Stimulated activated CD8-positive, alpha-beta memory T cell treated with anti-CD3 and anti-CD28 coated beads, Interleukin-7, amount 100 ng/mL, for 24 hours (primary cell): ENCODE results near the gene S100A11.
A peak's percentile ranks its signal among the peaks of the same experiment; 100 is the strongest.

Experiments
- DNase-seq: peaks from one replicate; pipeline ENCODE4 v3.0.0-alpha.2; 2020; ENCODE audit warnings: low read depth

Gene S100A11

DNA sequence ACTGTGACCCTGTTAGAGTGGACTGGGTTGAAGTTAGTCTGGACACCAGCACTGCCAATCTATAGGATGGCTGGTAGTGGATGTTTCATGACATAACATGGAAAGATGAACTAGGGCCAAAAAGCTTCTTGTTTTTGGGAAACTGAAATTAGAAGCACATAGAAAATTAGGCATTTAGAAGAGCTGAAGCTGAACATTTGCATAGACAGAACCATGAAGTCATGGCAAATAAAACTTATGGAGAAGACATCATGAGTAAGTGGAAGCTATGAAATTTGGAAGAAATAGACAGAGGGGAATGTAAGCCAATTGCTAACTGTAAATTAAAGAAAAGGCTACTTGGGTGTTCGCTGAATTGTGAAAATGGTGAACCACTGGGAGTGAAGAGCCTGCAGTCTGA lies 2.7 kb upstream of the S100A11 start:
- no peak for DNase-seq

DNA sequence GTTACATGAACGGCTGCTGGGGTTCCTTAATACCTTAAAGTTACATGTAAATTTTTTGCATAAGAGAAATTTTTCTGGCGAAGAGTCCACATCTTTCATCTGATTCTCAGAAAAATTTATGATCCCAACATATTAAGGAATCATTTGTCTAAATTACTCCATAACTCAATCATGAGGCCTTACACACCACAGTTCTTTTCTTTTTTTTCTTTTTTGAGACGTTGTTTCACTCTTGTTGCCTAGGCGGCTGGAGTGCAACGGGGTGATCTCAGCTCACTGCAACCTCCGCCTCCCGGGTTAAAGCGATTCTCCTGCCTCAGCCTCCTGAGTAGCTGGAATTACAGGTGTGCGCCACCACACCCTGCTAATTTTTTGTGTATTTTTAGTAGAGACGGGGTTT lies 2.1 kb upstream of the S100A11 start:
- no peak for DNase-seq

DNA sequence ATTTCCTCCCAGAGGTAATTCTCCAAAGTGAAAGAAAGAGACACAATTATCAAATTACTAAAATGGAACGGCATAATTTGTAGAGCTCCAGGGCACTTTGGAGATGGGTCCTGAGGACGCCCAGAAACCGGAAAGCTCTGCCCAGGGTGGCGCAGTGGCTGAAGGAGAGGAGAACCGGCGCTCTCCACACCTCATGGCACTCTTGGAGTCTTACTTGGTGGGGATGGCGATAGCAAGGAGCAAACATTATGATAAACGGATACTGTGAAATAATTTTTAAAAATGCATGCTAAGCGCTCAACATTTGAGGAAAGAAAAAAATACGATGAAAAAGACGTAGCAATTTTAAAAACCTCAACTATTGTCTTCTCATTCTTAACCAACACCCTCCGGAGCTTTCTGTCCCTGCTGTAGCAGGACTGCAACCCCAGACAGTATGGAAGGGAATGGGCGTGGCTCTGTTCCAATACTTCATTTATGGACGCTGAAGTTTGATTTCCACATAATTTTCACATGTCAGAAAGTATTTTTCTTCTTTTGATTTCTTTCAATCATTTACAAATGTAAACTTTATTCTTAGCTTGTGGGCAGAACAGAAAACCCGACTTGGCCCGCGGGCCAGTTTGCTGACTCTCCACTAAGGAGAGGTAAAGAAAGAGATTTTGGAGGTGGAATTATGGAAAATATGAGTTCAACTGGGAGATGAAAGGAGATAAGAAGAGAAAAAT lies 1.1 kb downstream of the S100A11 start:
- no peak for DNase-seq

DNA sequence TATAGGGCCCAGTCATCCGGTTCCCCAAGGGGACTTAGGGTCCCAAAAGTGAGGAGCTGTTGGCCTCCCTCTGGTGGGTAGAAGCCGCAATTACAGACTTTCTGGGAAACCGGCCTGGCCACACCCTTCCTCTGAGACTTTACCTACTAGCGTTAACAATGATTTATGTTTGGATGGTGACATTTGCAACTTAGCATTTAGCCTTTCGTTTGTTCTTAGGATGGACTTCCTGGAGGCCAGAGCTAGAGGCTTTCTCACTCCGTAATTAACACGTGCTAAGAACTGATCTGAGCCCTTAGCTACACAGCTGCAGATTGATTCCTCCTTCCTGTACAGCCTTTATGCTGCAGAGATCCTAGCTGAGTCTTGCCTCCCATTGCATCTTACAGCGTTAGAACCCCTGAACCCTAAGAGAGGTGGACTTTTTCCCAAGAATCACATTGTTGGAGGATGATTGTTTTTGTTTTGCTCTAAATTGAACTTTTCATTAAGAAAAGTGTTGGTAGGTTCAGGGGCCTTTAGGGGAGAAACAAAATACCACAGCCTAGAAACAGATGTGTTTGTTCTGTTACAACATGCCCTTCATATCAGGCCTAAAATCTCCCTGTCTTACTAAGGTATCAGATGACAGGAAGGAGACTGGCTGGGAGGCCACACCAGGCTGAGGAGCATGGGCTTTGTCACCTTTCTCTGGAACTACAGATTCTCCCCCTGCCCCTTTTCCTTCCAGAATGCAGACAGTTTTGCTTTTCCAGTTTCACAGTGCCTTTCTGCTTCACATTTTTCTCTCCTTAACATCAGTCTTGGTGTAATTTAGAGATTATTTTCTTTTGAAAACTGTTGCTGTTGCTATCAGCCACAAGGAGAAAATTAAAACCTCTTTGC lies 1.9 kb downstream of the S100A11 start:
- DNase-seq = peak; percentile 31

GRCh38 chr1:152034324-152034653 lies 2.5 kb downstream of the S100A11 start:
- no peak for DNase-seq

- no peak for DNase-seq
Observed at GRCh38 chr1:152029929-152030211, 6.9 kb downstream of the S100A11 start.

GRCh38 chr1:152029144-152029928 lies 7.5 kb downstream of the S100A11 start:
- no peak for DNase-seq

DNA sequence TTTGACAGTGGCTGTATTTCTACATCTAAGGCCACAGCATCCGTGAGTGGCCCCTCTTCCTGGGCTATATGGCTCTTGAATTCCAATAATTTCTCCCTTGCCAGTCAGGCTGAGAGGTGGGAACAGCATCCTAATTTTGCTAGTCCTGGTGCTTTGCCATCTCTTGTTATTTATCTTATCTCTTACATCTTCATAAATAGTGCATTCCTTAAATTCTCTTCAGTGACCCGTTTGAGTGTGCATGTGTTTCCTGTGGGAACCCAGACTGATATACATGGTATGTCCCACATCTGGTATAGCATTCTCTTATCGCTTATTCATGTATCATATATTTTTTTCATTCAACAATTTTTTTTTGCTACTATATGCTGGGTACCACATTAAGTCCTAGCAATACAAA lies 9.9 kb downstream of the S100A11 start:
- no peak for DNase-seq

DNA sequence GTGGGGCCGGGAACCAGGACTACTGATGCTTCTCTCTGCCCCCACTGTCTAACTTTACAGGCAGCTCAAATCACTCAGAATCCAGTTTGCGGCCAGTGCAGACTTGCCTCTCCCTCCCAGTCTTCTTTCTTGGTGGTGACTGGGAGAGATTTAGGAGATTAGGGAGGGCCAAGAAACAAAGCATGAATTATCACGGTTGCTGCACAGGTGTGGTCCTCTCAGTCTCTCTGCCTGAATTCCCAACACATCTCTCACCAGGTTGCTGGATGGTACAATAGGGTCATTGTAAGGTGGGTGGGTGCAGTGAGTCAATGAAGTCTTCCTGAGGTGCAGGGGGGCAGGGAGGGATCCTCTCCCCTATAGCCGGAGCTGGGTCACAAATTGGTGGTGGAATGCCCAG lies 12.6 kb downstream of the S100A11 start:
- no peak for DNase-seq

DNA sequence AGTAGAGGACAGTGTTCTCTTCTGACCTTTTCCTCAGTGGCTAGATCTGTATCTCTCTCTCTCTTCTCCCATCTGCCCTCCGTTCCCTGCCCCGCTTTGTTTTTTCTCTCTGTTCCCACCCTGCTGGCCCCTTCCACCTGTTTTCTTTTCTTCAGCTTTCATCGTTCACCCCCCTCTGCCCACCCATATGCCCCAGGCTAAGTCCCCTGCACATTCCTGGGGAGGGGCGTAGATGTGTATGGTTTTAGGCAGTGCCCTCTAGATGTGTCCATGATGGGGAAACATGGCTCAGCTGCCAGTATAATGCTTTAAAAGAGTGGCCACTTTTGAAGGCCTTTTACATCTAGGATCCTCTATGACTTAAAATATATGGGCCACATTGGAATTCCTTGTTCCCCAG lies 13.6 kb downstream of the S100A11 start:
- DNase-seq = no peak

- DNase-seq = no peak
Observed at GRCh38 chr1:152022474-152022873, 14.3 kb downstream of the S100A11 start.

DNA sequence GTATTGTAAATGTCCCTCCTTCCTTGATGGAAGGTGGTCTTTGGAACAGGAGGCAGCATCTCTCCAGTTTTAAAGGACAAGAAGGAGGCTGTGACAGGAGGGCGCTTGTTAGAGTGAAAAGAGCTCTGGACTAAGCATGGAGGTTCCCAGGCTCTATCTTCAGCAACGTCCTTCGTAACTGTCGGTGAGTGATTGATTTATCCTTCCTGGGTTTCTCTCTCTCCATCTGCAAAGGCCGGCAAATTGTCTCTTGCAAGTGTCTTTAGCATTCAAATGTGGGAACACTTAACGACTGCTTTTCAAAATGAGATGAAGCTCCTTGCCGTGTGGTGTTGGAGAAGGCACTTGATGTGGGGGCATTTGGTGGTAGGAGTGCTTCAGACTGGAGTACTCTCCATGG lies 15.2 kb downstream of the S100A11 start:
- no peak for DNase-seq

DNA sequence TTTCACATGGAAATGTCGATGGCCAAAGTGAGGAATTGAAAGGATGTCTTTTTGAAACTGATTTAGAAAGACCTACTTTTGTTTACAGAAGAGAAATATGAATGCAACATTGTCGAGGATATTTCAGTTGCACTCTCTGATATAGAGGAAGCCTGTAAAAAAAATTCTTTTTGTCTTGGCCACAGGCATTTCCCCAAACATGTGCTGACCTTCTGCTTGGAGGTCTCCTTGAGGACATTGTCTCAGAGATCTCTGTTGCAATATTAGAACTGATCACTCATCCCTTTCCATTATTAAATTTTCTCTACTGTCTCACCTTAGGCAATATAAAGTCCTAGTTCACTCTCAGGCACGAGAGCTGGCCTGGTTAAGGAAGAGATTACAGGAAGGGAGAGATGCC lies 16.0 kb downstream of the S100A11 start:
- no peak for DNase-seq

DNA sequence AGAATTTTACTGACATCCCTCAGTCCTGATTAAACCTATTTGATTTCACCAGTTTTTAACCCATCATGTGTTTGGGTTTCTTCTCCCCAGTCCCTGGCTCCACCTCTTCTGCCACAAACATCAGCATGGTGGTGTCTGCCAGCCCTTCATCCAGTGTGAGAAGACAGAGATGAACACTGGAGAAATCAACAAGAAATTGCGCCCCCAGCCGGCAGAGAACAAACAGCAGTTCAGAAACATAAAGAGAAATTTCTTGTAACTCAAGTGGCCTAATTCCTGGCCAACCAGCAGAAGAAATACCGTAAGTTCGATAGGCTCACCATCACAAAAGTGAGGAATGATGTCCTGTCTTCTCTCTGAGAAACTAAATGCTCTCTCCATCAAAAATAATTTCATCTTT lies 18.3 kb downstream of the S100A11 start:
- no peak for DNase-seq

GRCh38 chr1:152015766-152016165 lies 21.0 kb downstream of the S100A11 start:
- DNase-seq = no peak

DNA sequence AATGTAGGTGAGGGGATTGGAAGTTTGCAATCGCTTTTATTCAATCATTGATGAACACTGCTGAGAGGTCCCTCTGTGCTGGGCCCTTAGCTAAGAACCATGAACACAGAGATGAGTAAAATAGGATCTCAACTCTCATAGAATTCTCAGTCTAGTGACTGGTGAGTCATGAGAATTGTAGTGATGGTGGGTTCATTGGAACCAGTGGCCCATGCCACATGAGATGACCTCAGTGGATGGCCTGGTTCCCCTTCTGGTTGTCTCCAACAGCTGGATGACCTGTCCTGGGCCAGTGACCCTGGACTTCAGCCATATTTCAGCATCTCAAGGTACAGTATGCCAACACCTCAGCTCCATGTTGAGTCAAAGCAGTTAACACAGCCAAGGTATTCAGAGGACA lies 21.9 kb downstream of the S100A11 start:
- no peak for DNase-seq

- DNase-seq = no peak
Observed at GRCh38 chr1:152013664-152014237, 23.1 kb downstream of the S100A11 start.

DNA sequence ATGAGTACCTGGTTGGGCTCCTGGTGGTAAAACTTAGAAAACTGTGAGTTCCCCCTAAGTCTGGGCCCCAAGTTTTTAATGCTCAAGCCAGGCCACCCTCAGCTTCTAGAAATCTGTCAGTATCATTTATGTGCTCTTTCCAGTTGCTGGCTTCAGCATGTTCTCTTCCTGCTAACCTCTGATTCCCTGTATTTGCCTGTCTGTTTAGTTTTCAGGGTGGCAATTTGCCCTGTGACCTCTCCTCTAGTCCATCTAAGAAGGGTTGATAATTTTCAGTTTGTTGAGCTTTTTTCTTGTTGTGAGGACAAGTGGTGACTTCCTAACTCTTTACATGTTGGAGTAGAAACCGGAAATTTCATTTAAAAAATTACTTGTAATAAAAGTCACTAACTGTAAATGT lies 27.1 kb downstream of the S100A11 start:
- no peak for DNase-seq

- no peak for DNase-seq
Observed at GRCh38 chr1:152007047-152007446, 29.8 kb downstream of the S100A11 start.

DNA sequence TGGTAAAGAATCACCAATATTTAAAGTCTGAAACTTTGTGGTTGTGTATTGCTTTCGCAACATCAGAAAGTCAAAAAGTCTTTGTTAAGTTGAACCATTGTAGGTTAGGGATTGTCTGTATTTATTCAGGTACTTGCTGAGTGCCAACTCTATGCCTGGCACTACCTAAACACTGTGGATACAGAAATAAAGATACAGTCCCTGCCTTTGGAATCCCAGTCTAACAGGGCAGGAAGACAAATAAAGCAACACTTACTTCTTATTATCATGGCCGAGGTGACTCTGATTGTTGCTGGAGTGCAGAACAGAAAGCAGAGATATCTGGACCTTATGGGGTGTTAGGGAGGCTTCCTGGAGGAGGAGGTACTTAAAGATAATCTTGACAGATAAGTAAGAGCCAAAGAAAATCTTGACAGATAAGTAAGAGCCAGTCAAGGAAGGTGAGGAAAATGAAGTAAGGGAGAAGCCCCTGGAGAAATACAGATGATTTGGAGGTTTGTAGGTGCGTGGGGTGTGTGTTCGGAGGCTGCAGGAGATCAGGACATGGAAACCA lies 31.4 kb downstream of the S100A11 start:
- DNase-seq = no peak

DNA sequence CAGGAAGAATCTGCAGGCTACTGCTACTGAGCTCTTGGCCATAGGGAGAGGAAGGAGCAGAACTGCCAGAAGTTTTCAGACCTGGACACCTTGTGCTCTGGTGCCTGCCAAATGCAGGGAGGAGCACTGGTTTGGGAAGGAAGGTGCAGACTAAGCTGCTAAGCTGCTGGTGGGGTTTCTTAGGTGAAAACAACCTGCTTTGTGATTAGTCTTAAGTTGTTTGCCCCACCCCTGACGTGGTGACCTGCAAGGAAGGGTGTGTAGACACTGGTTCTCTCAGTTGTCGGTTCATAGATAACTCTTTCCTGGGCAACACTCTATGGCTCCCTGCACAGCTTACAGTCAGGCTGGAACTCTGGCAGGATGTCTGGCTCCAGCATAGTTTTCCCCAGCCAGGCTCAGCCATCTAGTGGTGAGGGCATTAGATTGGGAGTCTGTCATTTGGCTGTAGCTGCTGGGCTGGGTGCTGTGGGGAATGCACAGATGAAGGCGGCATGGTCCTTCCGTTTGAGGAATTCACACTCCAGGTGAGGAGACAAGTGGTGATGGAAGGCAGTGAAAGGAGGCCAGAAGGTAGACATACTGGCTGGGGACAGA lies 32.9 kb downstream of the S100A11 start:
- DNase-seq = no peak

GRCh38 chr1:152002960-152003359 lies 33.8 kb downstream of the S100A11 start:
- DNase-seq = no peak
